Effector memory CD4-positive, alpha-beta T cell (primary cell): ENCODE measurements around the gene STAT1.

Experiments used
- DNase-seq, 3 donors: peaks; one replicate each; pipeline ENCODE4 v3.0.0-alpha.2; 2020
- H3K27ac ChIP-seq: 2 replicates; pipeline ENCODE4 v1.7.0; 2013; ENCODE audit warnings: mild to moderate bottlenecking, low read length, moderate library complexity; ENCODE audit not compliant: insufficient read depth, poor library complexity, severe bottlenecking
- H3K27me3 ChIP-seq: replicated peaks from 2 replicates; pipeline ENCODE4 v1.7.0; 2013; ENCODE audit warnings: mild to moderate bottlenecking, low read length; ENCODE audit not compliant: insufficient read depth, control insufficient read depth, poor library complexity, severe bottlenecking
- H3K36me3 ChIP-seq: 2 replicates; pipeline ENCODE4 v1.7.0; 2013; ENCODE audit warnings: mild to moderate bottlenecking, low read length, moderate library complexity; ENCODE audit not compliant: control insufficient read depth, insufficient read depth
- H3K4me1 ChIP-seq: 2 replicates; pipeline ENCODE4 v1.7.0; 2013; ENCODE audit warnings: low read length, mild to moderate bottlenecking; ENCODE audit not compliant: control insufficient read depth, insufficient read depth, poor library complexity, severe bottlenecking
- H3K4me3 ChIP-seq: 2 replicates; pipeline ENCODE4 v1.7.0; 2013; ENCODE audit warnings: low read length, low read depth, mild to moderate bottlenecking; ENCODE audit not compliant: insufficient read depth, poor library complexity, severe bottlenecking
- H3K9me3 ChIP-seq: 2 replicates; pipeline ENCODE4 v1.7.0; 2013; ENCODE audit warnings: mild to moderate bottlenecking, low read length, moderate library complexity; ENCODE audit not compliant: control insufficient read depth

Gene STAT1

GRCh38 chr2:190976521-190976920 lies 37.5 kb downstream of the STAT1 start:
- no peak overlapping the region for H3K4me3 ChIP-seq
- peaks cover 99% of the 10 kb centered on the region for H3K36me3 ChIP-seq
- no peaks in the 10 kb centered on the region for H3K4me1 ChIP-seq
- no peaks in the 10 kb centered on the region for H3K9me3 ChIP-seq
- peak overlapping the region; percentile 15 for H3K27ac ChIP-seq
- no peaks in the 10 kb centered on the region for H3K27me3 ChIP-seq
- DNase-seq, result no peak

DNA sequence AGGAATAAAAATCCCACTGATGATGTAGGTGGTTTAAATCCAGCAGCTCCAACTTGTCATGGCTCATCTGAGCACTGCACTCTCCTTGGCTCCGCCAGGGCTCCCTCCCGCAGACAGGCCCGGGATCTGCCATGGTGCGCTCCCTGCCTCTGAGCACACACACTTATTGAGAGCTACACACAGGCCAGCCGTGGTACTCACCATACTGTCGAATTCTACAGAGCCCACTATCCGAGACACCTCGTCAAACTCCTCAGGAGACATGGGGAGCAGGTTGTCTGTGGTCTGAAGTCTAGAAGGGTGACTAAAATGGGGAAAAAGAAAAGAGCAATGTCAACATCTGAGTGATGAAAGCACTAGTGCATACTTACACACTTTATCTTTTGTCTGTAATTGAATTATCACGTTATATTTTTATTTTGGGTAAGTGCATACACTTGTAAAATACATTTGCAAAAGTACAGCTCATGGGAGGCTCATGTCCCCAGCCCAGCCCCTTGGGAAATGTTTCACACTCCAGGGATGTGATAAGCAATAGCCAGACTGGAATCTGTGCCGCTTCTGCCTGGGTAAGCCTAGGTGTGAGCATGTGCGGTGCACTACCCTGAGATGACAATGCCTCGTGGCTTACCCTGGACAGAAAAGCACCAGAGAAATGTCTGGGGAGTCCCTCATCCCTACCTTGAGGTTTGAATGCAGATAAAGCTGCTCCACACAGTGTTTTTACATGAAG lies 39.2 kb downstream of the STAT1 start:
- Histone ChIP-seq H3K27ac (no peak overlapping the region), H3K27me3 (no peaks in the 10 kb centered on the region), H3K4me3 (no peak overlapping the region), H3K4me1 (no peaks in the 10 kb centered on the region), H3K9me3 (no peaks in the 10 kb centered on the region), H3K36me3 (peaks cover 99% of the 10 kb centered on the region)
- DNase-seq, result no peak

DNA sequence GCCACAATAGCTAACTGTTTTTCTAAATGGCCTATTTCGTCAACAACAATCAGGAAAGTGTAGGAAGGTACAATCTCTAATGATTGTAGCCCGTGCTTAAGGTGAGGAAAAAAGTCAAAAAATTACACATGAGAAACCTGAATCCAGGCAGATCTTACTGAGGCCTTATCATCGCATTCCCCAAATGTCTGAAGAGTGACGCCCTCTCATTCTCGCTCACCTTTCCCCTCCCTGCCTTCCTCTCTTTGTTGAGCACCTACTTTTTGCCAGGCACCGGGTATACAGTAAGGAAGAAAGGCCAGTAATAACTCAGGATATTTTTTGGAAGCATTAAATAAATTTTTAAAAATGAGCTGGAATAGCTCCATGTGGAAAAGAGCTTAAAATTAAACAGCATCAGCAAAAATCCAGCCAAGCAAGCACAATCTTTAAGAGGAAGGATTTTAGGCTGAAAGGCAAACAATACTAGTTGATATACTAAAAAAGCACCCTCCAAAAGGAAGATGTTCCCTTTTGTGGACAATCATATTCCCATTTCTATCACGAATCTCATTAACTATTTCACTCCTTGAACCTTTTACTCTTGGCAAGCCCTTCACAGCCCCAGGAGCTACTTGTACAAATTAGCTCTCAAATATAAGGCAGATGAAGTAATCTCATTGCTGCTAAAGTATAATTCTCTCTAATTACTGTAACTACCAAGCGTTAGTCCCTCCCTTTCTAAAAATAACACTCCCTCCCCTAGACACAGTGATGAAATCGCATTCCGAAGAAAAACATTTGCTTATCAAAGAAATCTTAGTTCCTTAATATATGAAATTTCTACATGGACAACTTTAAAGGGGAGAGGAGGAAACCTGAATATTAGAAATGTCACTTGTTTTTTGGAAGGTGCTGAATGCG lies 40.0 kb downstream of the STAT1 start:
- peaks cover 99% of the 10 kb centered on the region for H3K36me3 ChIP-seq
- H3K27ac ChIP-seq, result no peak overlapping the region
- H3K9me3 ChIP-seq, result no peaks in the 10 kb centered on the region
- H3K4me1 ChIP-seq, result no peaks in the 10 kb centered on the region
- H3K4me3 ChIP-seq, result no peak overlapping the region
- no peaks in the 10 kb centered on the region for H3K27me3 ChIP-seq
- no peak for DNase-seq

- Histone ChIP-seq H3K4me1 (no peaks in the 10 kb centered on the region), H3K27me3 (no peaks in the 10 kb centered on the region), H3K36me3 (peaks cover 98% of the 10 kb centered on the region), H3K27ac (no peak overlapping the region), H3K9me3 (no peaks in the 10 kb centered on the region), H3K4me3 (no peak overlapping the region)
- DNase-seq, result no peak
Observed at GRCh38 chr2:190973262-190973661, 40.7 kb downstream of the STAT1 start.

- DNase-seq, result no peak
- peaks cover 97% of the 10 kb centered on the region for H3K36me3 ChIP-seq
Observed at GRCh38 chr2:190972846-190973245, 41.1 kb downstream of the STAT1 start.

DNA sequence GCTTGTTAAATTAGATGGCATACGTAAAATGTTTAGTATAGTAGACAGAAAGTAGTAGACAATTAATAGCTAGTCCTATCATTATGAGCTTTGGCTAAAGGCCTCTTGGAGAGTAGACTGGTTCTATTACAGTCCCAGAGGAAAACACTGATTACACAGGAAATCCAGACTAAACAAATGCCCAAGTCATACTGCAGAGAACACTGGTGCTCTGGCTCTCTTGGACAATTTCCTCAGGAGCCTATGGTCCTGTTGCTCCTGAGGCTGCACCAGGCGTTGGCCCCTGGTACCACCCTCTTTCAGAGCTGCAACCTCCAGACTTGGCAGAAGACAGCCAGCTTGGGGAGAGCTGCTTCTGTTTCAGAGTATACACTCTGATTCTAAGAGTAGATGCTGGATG lies 41.8 kb downstream of the STAT1 start:
- Histone ChIP-seq H3K4me1 (no peaks in the 10 kb centered on the region), H3K4me3 (no peak overlapping the region), H3K27me3 (no peaks in the 10 kb centered on the region), H3K9me3 (no peaks in the 10 kb centered on the region), H3K36me3 (peaks cover 96% of the 10 kb centered on the region), H3K27ac (no peak overlapping the region)
- no peak for DNase-seq

More at GRCh38 chr2:190972846-190973245, 41.1 kb downstream of the STAT1 start:
- no peaks in the 10 kb centered on the region for H3K27me3 ChIP-seq
- no peaks in the 10 kb centered on the region for H3K9me3 ChIP-seq
- H3K4me1 ChIP-seq, result no peaks in the 10 kb centered on the region
- H3K27ac ChIP-seq, result no peak overlapping the region
- H3K4me3 ChIP-seq, result no peak overlapping the region

- peaks cover 96% of the 10 kb centered on the region for H3K36me3 ChIP-seq
- H3K27me3 ChIP-seq, result no peaks in the 10 kb centered on the region
- no peaks in the 10 kb centered on the region for H3K4me1 ChIP-seq
- H3K9me3 ChIP-seq, result no peaks in the 10 kb centered on the region
- H3K27ac ChIP-seq, result no peak overlapping the region
- H3K4me3 ChIP-seq, result no peak overlapping the region
- no peak for DNase-seq
Observed at GRCh38 chr2:190970873-190971506, 43.0 kb downstream of the STAT1 start.

GRCh38 chr2:190970160-190970559 lies 43.8 kb downstream of the STAT1 start:
- Histone ChIP-seq H3K9me3 (no peaks in the 10 kb centered on the region), H3K4me3 (no peak overlapping the region), H3K36me3 (peaks cover 96% of the 10 kb centered on the region), H3K27ac (no peak overlapping the region), H3K4me1 (no peaks in the 10 kb centered on the region), H3K27me3 (no peaks in the 10 kb centered on the region)
- DNase-seq, result no peak

DNA sequence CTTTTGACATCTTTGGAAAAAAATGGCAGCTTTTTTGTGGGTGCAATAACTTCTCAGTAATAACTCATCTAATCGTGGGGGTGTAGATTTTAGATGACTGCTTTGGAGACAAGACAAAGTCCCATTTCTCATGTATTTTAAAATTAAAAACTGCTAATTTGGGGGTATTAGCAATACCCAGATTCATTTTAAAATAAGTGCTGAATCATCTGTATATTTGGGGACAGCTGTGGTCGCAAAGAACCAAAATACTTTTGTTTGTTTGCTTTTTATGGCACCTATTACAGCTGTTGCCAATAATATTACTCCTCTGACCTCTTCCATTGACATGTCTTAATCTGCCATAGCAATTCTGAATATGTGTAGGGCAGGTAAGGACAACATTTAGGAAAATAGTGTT lies 45.4 kb downstream of the STAT1 start:
- H3K27ac ChIP-seq, result no peak overlapping the region
- peaks cover 91% of the 10 kb centered on the region for H3K36me3 ChIP-seq
- H3K9me3 ChIP-seq, result no peaks in the 10 kb centered on the region
- no peaks in the 10 kb centered on the region for H3K4me1 ChIP-seq
- H3K4me3 ChIP-seq, result no peak overlapping the region
- H3K27me3 ChIP-seq, result no peaks in the 10 kb centered on the region
- DNase-seq, result no peak
